ENCODE data around the gene FOXL1.

FOXL1 gene

GRCh38 chr16:86578061-86578599, at the start of gene FOXL1:
Gene FOXL1, plus strand, starts transcription at chr16:86578549. Its CDS starts 175 bp downstream, at chr16:86578724.
- DNase-seq (ENCODE audit: low read depth in 2 of 2), result no peak

GRCh38 chr16:86529160-86529559, 49.2 kb upstream of the FOXL1 start:
- no peak for DNase-seq (ENCODE audit: low read depth in 2 of 2)

- no peak for DNase-seq (ENCODE audit: low read depth in 2 of 2)
These were observed 47.8 kb upstream of the FOXL1 start for GRCh38 chr16:86530251-86531190.

GRCh38 chr16:86531191-86531545, 47.2 kb upstream of the FOXL1 start:
- DNase-seq (ENCODE audit: low read depth in 2 of 2), result no peak

GRCh38 chr16:86531641-86532525, 46.5 kb upstream of the FOXL1 start:
- DNase-seq (ENCODE audit: low read depth in 2 of 2), result no peak

GRCh38 chr16:86532526-86532815, 45.9 kb upstream of the FOXL1 start:
- no peak for DNase-seq (ENCODE audit: low read depth in 2 of 2)

- no peak for DNase-seq (ENCODE audit: low read depth in 2 of 2)
These were observed 45.3 kb upstream of the FOXL1 start for GRCh38 chr16:86533076-86533475.

GRCh38 chr16:86533767-86534351, 44.5 kb upstream of the FOXL1 start:
- no peak for DNase-seq (ENCODE audit: low read depth in 2 of 2)

GRCh38 chr16:86534779-86535615, 43.4 kb upstream of the FOXL1 start:
- no peak for DNase-seq (ENCODE audit: low read depth in 2 of 2)

GRCh38 chr16:86536621-86537020, 41.7 kb upstream of the FOXL1 start:
- DNase-seq (ENCODE audit: low read depth in 2 of 2), result no peak

GRCh38 chr16:86537486-86537885, 40.9 kb upstream of the FOXL1 start:
- no peak for DNase-seq (ENCODE audit: low read depth in 2 of 2)

GRCh38 chr16:86538196-86538780, 40.1 kb upstream of the FOXL1 start:
- DNase-seq (ENCODE audit: low read depth in 2 of 2), result no peak

GRCh38 chr16:86540894-86541293, 37.5 kb upstream of the FOXL1 start:
- no peak for DNase-seq (ENCODE audit: low read depth in 2 of 2)

GRCh38 chr16:86541560-86541959, 36.8 kb upstream of the FOXL1 start:
- DNase-seq (ENCODE audit: low read depth in 2 of 2), result no peak

- no peak for DNase-seq (ENCODE audit: low read depth in 2 of 2)
These were observed 35.3 kb upstream of the FOXL1 start for GRCh38 chr16:86542756-86543750.

- DNase-seq (ENCODE audit: low read depth in 2 of 2), result no peak
These were observed 32.9 kb upstream of the FOXL1 start for GRCh38 chr16:86545481-86545880.

GRCh38 chr16:86545954-86546637, 32.3 kb upstream of the FOXL1 start:
- DNase-seq (ENCODE audit: low read depth in 2 of 2), result no peak

GRCh38 chr16:86546638-86547013, 31.7 kb upstream of the FOXL1 start:
- DNase-seq (ENCODE audit: low read depth in 2 of 2), result no peak

GRCh38 chr16:86547286-86547685, 31.1 kb upstream of the FOXL1 start:
- DNase-seq (ENCODE audit: low read depth in 2 of 2), result no peak
